Loucy (cell line): ENCODE results near the gene ZBTB48.
"Not testable (repeated sequence)": the region's sequence is repeated elsewhere in the genome, so short reads cannot be mapped to it uniquely, and the experiment has no call there.

Experiments
- H2AFZ ChIP-seq: fragments of 200-600 bp; sonication (generic); 2 replicates; pipeline ENCODE4 v1.6.0; 2016; ENCODE audit warnings: antibody characterized with exemption, mild to moderate bottlenecking, low read length, moderate library complexity
- H3F3A ChIP-seq: fragments of 200-600 bp; 2 replicates; pipeline ENCODE4 v1.6.0; 2016; ENCODE audit warnings: antibody characterized with exemption, low read depth, mild to moderate bottlenecking
- H3K27me3 ChIP-seq: fragments of 200-600 bp; sonication (generic); 2 replicates; pipeline ENCODE4 v1.6.1; 2014; ENCODE audit warnings: low read length, mild to moderate bottlenecking; ENCODE audit not compliant: insufficient read depth, poor library complexity, severe bottlenecking
- H3K36me3 ChIP-seq: fragments of 200-600 bp; sonication (generic); 2 replicates; pipeline ENCODE4 v1.6.1; 2016; ENCODE audit warnings: low read length; ENCODE audit not compliant: insufficient read depth
- H3K4me1 ChIP-seq: fragments of 200-600 bp; sonication (generic); 2 replicates; pipeline ENCODE4 v1.5.1; 2014; ENCODE audit warnings: low read length, mild to moderate bottlenecking; ENCODE audit not compliant: insufficient read depth, poor library complexity, severe bottlenecking
- H3K4me2 ChIP-seq: fragments of 200-600 bp; sonication (generic); 2 replicates; pipeline ENCODE4 v1.6.0; 2014; ENCODE audit warnings: antibody characterized with exemption, low read length, low read depth, mild to moderate bottlenecking; ENCODE audit not compliant: poor library complexity, severe bottlenecking
- H3K4me3 ChIP-seq: fragments of 200-600 bp; sonication (generic); 2 replicates; pipeline ENCODE4 v1.5.1; 2014; ENCODE audit warnings: low read length, mild to moderate bottlenecking, mixed read lengths; ENCODE audit not compliant: poor library complexity, severe bottlenecking
- H3K79me2 ChIP-seq: fragments of 200-600 bp; sonication (generic); 2 replicates; pipeline ENCODE4 v1.6.1; 2014; ENCODE audit warnings: low read length; ENCODE audit not compliant: insufficient read depth
- H3K9ac ChIP-seq: fragments of 200-600 bp; sonication (generic); 2 replicates; pipeline ENCODE4 v1.6.0; 2014; ENCODE audit warnings: mild to moderate bottlenecking, low read depth, low read length, moderate library complexity; ENCODE audit not compliant: poor library complexity, severe bottlenecking
- H3K9me2 ChIP-seq: fragments of 200-600 bp; sonication (generic); replicated peaks from 2 replicates; pipeline ENCODE4 v1.6.1; 2016; ENCODE audit warnings: low read depth, low read length, mixed read lengths
- H3K9me3 ChIP-seq: fragments of 200-600 bp; sonication (generic); 2 replicates; pipeline ENCODE4 v1.6.1; 2014; ENCODE audit warnings: mild to moderate bottlenecking, antibody characterized with exemption, low read length, low read depth; ENCODE audit not compliant: insufficient read depth
- H4K20me1 ChIP-seq: fragments of 200-600 bp; sonication (generic); 2 replicates; pipeline ENCODE4 v1.6.0; 2014; ENCODE audit warnings: antibody characterized with exemption, low read length, mild to moderate bottlenecking; ENCODE audit not compliant: insufficient read depth, poor library complexity, severe bottlenecking
- CTCF ChIP-seq: fragments of 200-600 bp; sonication (generic); conservative IDR thresholded peaks from 2 replicates; pipeline ENCODE4 v1.5.1; 2014; ENCODE audit warnings: mild to moderate bottlenecking, antibody characterized with exemption, low read length
- EZH2phosphoT487 ChIP-seq: fragments of 200-600 bp; IDR thresholded peaks from 2 replicates; pipeline ENCODE4 v1.6.1; 2018; ENCODE audit warnings: antibody characterized with exemption, mild to moderate bottlenecking, moderate library complexity, borderline replicate concordance

The ZBTB48 gene

GRCh38 chr1:6599141-6599975 lies 19.6 kb downstream of the ZBTB48 start:
- H3K9ac ChIP-seq: peak overlapping the region; percentile 74
- no peak for TF ChIP-seq CTCF
- TF ChIP-seq EZH2phosphoT487: no peak

GRCh38 chr1:6599991-6600390 lies 20.2 kb downstream of the ZBTB48 start:
- Histone ChIP-seq H3K4me1 (peaks cover 28% of the 10 kb centered on the region), H3K9ac (peak overlapping the region; percentile 74), H4K20me1 (peaks cover 41% of the 10 kb centered on the region), H3K79me2 (peaks cover 69% of the 10 kb centered on the region), H3K36me3 (peaks cover 30% of the 10 kb centered on the region; the same call in 1 of the 2 replicates), H3K4me3 (peak overlapping the region; percentile 81), H3K4me2 (peak overlapping the region; percentile 94)
- H2AFZ ChIP-seq, H3K9me2 ChIP-seq, H3K9me3 ChIP-seq, H3F3A ChIP-seq, H3K27me3 ChIP-seq: not testable (repeated sequence)

More at GRCh38 chr1:6599141-6599975, 19.6 kb downstream of the ZBTB48 start:
- no peaks in the 10 kb centered on the region for H3K9me2 ChIP-seq
- peaks cover 36% of the 10 kb centered on the region; the same call in 1 of the 2 replicates for H3K36me3 ChIP-seq
- no peaks in the 10 kb centered on the region for H3K9me3 ChIP-seq
- 0 out of 2 replicates have a peak, but pooled peaks cover 5% of the 10 kb centered on the region for H3F3A ChIP-seq
- H3K4me2 ChIP-seq: peak overlapping the region; percentile 94
- peaks cover 69% of the 10 kb centered on the region for H3K79me2 ChIP-seq
- no peaks in the 10 kb centered on the region for H3K27me3 ChIP-seq
- peak overlapping the region; percentile 81 for H3K4me3 ChIP-seq
- peaks cover 42% of the 10 kb centered on the region for H4K20me1 ChIP-seq
- H3K4me1 ChIP-seq: peaks cover 28% of the 10 kb centered on the region
- no peak overlapping the region for H2AFZ ChIP-seq

- peak overlapping the region; percentile 94 for H3K4me2 ChIP-seq
- peaks cover 26% of the 10 kb centered on the region; the same call in 1 of the 2 replicates for H3K36me3 ChIP-seq
- H3K9ac ChIP-seq: peak overlapping the region; percentile 74
- peaks cover 36% of the 10 kb centered on the region for H4K20me1 ChIP-seq
- no peaks in the 10 kb centered on the region for H3K9me2 ChIP-seq
- H3K4me3 ChIP-seq: peak overlapping the region; percentile 81
- H3F3A ChIP-seq: 0 out of 2 replicates have a peak, but pooled peaks cover 5% of the 10 kb centered on the region
- H3K4me1 ChIP-seq: peaks cover 28% of the 10 kb centered on the region
- peaks cover 69% of the 10 kb centered on the region for H3K79me2 ChIP-seq
- H3K9me3 ChIP-seq: no peaks in the 10 kb centered on the region
- H3K27me3 ChIP-seq: no peaks in the 10 kb centered on the region
- H2AFZ ChIP-seq: peak overlapping the region; percentile 94
- no peak for TF ChIP-seq CTCF
Observed at GRCh38 chr1:6600410-6601048, 20.7 kb downstream of the ZBTB48 start.
